ENCODE measurements around the gene INO80B. TPM values are rescaled to one million over a fixed set of nuclear protein-coding genes. Genes with fewer than 3 reads are reported as not detected.

Gene INO80B
- total RNA-seq, 4 donors from 2014 or later, result 28.5 to 63.3 (median 48.0) TPM

GRCh38 chr2:74496997-74497776 lies 42.3 kb downstream of the INO80B start:
- no peaks in the 10 kb centered on the region for H3K36me3 ChIP-seq
- peaks cover 0 to 15% of the 10 kb centered on the region in 2 donors for H3K4me1 ChIP-seq
- no peaks in the 10 kb centered on the region for H3K9me3 ChIP-seq
- DNase-seq, result no peak
- peaks cover 4 to 28% of the 10 kb centered on the region in 2 donors for H3K27me3 ChIP-seq
- intact Hi-C loops (cut with DNase I; ENCODE audit: low total_unique reads), result no loop called here
- H3K4me3 ChIP-seq, result no peak overlapping the region
- TF ChIP-seq, protein P1, sequence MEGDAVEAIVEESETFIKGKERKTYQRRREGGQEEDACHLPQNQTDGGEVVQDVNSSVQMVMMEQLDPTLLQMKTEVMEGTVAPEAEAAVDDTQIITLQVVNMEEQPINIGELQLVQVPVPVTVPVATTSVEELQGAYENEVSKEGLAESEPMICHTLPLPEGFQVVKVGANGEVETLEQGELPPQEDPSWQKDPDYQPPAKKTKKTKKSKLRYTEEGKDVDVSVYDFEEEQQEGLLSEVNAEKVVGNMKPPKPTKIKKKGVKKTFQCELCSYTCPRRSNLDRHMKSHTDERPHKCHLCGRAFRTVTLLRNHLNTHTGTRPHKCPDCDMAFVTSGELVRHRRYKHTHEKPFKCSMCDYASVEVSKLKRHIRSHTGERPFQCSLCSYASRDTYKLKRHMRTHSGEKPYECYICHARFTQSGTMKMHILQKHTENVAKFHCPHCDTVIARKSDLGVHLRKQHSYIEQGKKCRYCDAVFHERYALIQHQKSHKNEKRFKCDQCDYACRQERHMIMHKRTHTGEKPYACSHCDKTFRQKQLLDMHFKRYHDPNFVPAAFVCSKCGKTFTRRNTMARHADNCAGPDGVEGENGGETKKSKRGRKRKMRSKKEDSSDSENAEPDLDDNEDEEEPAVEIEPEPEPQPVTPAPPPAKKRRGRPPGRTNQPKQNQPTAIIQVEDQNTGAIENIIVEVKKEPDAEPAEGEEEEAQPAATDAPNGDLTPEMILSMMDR (IDR thresholded peaks at IDR 0.05), result no peak
- no peak for TF ChIP-seq POLR2A (IDR thresholded peaks at IDR 0.05)
- H3K27ac ChIP-seq, result no peak overlapping the region

DNA sequence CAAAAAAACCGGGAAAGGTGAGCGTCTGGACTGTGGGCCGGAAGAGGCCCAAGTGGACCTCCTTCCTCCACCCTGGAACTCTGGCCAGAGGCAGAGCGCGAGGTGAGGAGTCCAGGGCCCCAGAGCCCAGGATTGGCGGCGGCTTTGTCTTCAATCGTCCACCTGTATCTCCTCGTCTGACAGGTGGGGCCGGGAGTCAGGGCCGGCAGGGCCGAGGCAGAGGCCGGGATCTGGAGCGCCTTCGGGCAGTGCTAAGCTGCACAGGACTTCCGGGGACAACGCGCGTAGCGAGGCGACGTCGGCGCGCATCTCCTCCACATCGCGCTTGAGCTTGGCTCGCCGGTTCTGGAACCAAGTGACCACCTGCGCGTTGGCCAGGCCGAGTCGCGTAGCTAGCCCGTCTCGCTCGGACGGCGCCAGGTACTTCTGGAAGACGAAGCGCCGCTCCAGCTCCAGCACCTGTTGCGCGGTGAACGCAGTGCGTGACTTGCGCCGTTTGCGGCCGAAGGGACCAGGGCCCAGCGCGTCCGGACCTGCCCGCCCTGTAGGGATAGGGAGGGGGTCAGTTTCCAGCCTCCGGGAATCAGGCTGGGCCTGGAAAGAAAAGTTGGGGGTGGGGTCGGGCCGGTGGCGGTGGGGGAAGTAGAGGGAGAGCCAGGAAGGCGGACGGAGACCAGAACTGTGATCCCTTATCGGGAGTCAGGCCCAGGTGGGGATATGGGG lies 43.1 kb downstream of the INO80B start:
- Histone ChIP-seq H3K27me3 (peaks cover 4 to 28% of the 10 kb centered on the region in 2 donors), H3K9me3 (no peaks in the 10 kb centered on the region), H3K36me3 (no peaks in the 10 kb centered on the region), H3K27ac (no peak overlapping the region), H3K4me1 (peaks cover 0 to 15% of the 10 kb centered on the region in 2 donors), H3K4me3 (peak overlapping the region in 1 of 2 donors; percentile 9)
- intact Hi-C loops (cut with DNase I; ENCODE audit: low total_unique reads), result no loop called here
- TF ChIP-seq POLR2A (IDR thresholded peaks at IDR 0.05), result no peak
- TF ChIP-seq, protein P1 (IDR thresholded peaks at IDR 0.05), result no peak
- DNase-seq, result no peak

DNA sequence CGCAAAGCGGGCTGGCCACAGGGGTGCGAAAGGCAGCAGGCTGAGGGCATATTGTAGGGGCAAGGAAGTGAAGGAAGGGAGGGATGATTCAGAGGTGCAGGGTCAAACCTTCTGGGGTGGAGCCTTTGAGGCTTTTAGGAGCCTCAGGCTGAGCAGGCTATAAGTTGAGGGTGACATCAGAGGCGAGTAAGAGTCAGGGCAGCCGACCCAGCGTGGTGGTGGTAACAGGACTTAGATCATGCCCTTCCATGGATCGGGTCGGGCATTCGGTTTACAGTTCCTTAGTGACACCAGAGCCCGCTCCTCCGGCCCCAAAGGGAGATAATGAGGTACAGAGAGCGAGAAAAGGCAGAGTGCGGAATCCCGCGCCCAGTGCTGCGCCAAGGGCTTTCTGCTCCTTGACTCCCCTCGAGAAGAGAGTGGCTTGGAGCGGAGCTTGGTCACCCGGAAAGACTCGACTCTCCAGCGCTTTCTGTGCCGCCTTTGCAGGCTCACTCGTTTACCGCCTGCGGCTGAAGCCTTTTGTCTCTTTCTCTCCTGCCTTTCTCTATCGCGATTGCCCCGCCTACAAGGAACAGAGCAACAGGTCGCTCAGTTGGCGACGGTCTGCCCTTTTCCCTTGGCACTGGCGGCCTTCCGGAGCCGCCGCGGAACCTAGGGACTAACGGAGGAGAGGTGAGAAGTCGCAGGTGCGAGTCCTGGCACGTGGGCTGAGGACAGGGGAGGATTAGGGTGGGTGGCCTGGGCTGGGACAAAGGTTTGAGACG lies 43.8 kb downstream of the INO80B start:
- H3K4me1 ChIP-seq, result peaks cover 0 to 15% of the 10 kb centered on the region in 2 donors
- H3K27ac ChIP-seq, result no peak overlapping the region
- H3K36me3 ChIP-seq, result no peaks in the 10 kb centered on the region
- peak overlapping the region in 1 of 2 donors; percentile 9 for H3K4me3 ChIP-seq
- intact Hi-C loops (cut with DNase I; ENCODE audit: low total_unique reads), result no loop called here
- TF ChIP-seq, protein P1 (IDR thresholded peaks at IDR 0.05), result no peak
- no peak for TF ChIP-seq POLR2A (IDR thresholded peaks at IDR 0.05)
- H3K9me3 ChIP-seq, result no peaks in the 10 kb centered on the region
- no peak for DNase-seq
- H3K27me3 ChIP-seq, result peaks cover 4 to 28% of the 10 kb centered on the region in 2 donors

DNA sequence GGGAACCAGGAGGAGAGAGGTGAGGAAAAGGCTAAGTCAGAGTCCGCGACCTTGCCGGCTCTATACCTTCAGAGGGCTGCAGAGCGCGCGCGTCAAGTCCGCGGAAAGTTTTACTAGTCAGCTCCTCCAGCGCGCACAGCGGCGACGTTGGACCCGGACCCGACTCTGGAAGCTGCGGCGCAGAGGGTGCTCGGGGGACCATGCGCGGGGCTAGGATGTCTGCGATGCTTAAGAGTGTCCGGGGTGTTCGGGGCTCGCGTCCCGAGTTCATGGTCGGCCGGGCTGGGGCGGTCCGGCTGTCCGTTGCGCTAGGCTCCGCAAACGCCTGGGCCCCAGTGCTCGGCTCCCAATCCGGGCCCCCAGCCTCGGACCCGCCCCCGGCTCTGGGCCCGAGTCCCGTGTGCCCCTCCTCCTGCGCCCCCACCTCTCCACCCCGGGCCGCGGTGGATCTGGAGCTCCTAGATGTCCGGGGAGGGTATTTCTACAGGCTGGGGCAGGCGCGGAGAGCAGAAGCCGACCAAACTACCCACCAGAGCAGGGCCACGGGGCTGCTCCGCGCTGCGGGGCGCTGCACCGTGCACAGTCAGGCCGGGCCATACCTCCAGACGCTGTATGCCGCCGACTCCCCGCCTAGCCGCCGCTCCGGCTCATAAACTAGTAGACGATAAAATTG lies 44.5 kb downstream of the INO80B start, which contains the start of gene LBX2:
LBX2 (minus strand) TSS at position 337 of the 673 bp plus-strand sequence; CDS start at position 271, 66 bp downstream.
- intact Hi-C loops (cut with DNase I; ENCODE audit: low total_unique reads), result no loop called here
- Histone ChIP-seq H3K9me3 (no peaks in the 10 kb centered on the region), H3K4me1 (peaks cover 0 to 15% of the 10 kb centered on the region in 2 donors), H3K4me3 (no peak within 1 kb of the TSS), H3K27me3 (peaks cover 4 to 28% of the 10 kb centered on the region in 2 donors), H3K27ac (no peak within 1 kb of the TSS), H3K36me3 (no peaks in the 10 kb centered on the region)
- DNase-seq, result no peak
- TF ChIP-seq, protein P1 (IDR thresholded peaks at IDR 0.05), result no peak
- no peak for TF ChIP-seq POLR2A (IDR thresholded peaks at IDR 0.05)

Data from uterus (tissue), 4 donors.